Activated naive CD4-positive, alpha-beta T cell treated with anti-CD3 and anti-CD28 coated beads, Interleukin-2, amount 10 ng/mL, durations not matched to agents 7 days and 5 days (primary cell): ENCODE data around the gene KCNG3.

Experiments used
- CTCF ChIA-PET: fragments of 350-600 bp; sonication (Branson Sonifier 250); formaldehyde crosslinking; loops from one replicate; lab custom pipeline; 2021; ENCODE audit warnings: antibody characterized with exemption; lab: Charles Lee
- DNase-seq: peaks from one replicate; pipeline ENCODE4 v3.0.0-alpha.2; 2020
- H3K27ac Mint-ChIP-seq: one replicate; pipeline ENCODE4 v1.8.0; 2021; ENCODE audit warnings: mild to moderate bottlenecking, moderate library complexity, mixed read lengths
- H3K27me3 Mint-ChIP-seq: one replicate; pipeline ENCODE4 v1.8.0; 2021; ENCODE audit warnings: mild to moderate bottlenecking, mixed read lengths
- H3K36me3 Mint-ChIP-seq: one replicate; pipeline ENCODE4 v1.8.0; 2021; ENCODE audit warnings: mixed read lengths
- H3K4me1 Mint-ChIP-seq: one replicate; pipeline ENCODE4 v1.8.0; 2021; ENCODE audit warnings: mixed read lengths
- H3K4me3 Mint-ChIP-seq: one replicate; pipeline ENCODE4 v1.8.0; 2021; ENCODE audit warnings: mild to moderate bottlenecking, moderate library complexity, mixed read lengths
- H3K9me3 Mint-ChIP-seq: one replicate; pipeline ENCODE4 v1.8.0; 2021; ENCODE audit warnings: mixed read lengths

The KCNG3 gene, protein sequence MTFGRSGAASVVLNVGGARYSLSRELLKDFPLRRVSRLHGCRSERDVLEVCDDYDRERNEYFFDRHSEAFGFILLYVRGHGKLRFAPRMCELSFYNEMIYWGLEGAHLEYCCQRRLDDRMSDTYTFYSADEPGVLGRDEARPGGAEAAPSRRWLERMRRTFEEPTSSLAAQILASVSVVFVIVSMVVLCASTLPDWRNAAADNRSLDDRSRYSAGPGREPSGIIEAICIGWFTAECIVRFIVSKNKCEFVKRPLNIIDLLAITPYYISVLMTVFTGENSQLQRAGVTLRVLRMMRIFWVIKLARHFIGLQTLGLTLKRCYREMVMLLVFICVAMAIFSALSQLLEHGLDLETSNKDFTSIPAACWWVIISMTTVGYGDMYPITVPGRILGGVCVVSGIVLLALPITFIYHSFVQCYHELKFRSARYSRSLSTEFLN

DNA sequence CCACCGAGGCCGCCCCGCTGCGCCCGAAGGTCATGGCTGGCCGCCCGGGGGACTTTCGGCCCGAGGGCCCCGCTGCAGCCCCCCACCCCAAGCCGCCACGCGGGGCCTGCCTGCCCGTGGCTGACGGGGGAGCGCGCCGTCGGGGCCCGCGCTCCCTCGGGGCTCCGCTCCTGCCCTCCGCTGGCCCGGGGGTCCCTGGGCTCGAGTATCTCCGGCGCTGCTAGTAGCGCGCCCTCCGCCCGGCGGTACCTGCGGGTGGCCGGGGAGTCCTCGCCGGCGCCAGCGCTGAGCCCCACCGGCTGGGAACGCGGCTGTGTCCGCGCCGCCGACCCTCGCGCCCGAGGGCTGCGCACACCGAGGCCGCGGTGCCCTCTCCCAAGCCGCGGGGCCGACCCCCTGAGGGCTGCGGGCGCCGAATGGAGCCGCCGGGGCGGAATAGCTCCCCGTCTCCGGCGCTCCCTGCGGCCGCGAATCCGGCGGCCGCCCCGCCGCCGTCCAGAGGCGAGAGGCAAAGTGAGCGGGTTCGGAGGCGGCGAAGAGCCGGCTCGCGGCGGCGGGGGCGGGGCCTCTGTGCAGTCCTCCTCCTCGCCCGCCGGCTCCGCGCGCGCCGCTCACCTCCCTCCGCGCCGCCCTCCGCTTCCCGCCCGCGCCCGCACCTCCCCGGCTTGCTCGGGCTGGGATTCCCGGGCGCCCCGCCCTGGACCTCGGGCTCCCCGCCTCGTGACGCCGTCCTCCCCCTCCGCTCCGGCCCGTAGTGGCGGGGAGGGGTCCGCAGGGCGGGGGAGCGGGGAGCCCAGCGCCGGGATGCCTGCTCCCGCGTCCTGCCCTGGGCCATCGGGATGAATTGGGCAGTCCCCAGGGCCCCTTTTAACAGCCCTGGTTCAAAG lies at the start of gene KCNG3:
Gene KCNG3 (minus strand): TSS at position 515 of the 887 bp plus-strand sequence. CDS start 481 bp downstream, at position 34.
- H3K4me3 Mint-ChIP-seq = peak within 1 kb of the TSS; percentile 91
- peaks cover 48% of the 10 kb centered on the region for H3K27me3 Mint-ChIP-seq
- peaks cover 14% of the 10 kb centered on the region for H3K4me1 Mint-ChIP-seq
- H3K9me3 Mint-ChIP-seq = no peaks in the 10 kb centered on the region
- peak within 1 kb of the TSS; percentile 11 for H3K27ac Mint-ChIP-seq
- peak; percentile 76 for DNase-seq
- CTCF ChIA-PET = interaction anchor here (0.9 to 1.8 kb wide), 2 partner anchors 169 to 171 kb away, joined by 3 to 4 read pairs; no protein-coding TSS in a partner anchor
- no peaks in the 10 kb centered on the region for H3K36me3 Mint-ChIP-seq

DNA sequence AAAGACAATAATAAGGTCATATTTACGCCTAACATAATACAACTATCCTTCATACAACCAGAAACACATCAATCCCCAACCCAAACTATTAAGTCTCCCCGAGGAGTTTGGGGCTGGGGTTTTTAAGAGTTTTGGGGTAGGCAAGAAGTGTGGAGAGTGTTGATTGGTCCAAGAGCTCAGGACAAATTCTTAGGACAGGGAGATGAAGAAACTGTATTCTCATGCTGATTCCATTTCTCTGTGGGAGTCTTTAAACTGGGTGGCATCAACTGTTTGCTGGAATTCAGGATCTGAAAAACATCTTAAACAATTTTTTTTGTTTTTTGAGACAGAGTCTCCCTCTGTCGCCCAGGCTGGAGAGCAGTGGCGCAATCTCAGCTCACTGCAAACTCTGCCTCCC lies 49.1 kb upstream of the KCNG3 start:
- Mint-ChIP-seq H3K9me3 (peaks cover 3% of the 10 kb centered on the region), H3K27ac (no peak overlapping the region)
- no peak for DNase-seq

DNA sequence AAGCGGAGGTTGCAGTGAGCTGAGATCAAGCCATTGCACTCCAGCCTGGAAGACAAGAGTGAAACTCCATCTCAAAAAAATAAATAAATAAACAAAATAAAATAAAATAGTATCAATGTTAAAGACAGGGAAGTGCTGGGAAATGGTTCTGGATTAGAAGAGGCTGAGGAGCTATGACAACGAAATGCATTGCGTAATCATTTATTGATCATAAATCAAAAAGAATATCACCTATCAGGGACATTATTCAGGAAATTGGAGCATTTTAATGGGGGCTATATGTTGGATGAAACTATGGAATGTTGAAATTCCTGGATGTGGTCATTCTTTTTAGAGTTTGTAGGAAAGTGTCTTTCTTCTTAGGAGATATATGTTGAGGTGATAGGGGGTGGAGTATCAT lies 43.7 kb upstream of the KCNG3 start:
- H3K4me3 Mint-ChIP-seq = no peak overlapping the region
- no peaks in the 10 kb centered on the region for H3K27me3 Mint-ChIP-seq
- peak overlapping the region; percentile 55 for H3K27ac Mint-ChIP-seq
- H3K4me1 Mint-ChIP-seq = no peaks in the 10 kb centered on the region
- peaks cover 3% of the 10 kb centered on the region for H3K9me3 Mint-ChIP-seq
- no peaks in the 10 kb centered on the region for H3K36me3 Mint-ChIP-seq
- no peak for DNase-seq
- CTCF ChIA-PET = interaction anchor here (0.6 to 1.0 kb wide), 2 partner anchors 28 to 118 kb away, joined by 3 read pairs; no protein-coding TSS in a partner anchor

More for the DNA sequence above, 49.1 kb upstream of the KCNG3 start:
- CTCF ChIA-PET = no interaction called here
- Mint-ChIP-seq H3K4me3 (no peak overlapping the region), H3K4me1 (no peaks in the 10 kb centered on the region), H3K27me3 (no peaks in the 10 kb centered on the region), H3K36me3 (no peaks in the 10 kb centered on the region)

DNA sequence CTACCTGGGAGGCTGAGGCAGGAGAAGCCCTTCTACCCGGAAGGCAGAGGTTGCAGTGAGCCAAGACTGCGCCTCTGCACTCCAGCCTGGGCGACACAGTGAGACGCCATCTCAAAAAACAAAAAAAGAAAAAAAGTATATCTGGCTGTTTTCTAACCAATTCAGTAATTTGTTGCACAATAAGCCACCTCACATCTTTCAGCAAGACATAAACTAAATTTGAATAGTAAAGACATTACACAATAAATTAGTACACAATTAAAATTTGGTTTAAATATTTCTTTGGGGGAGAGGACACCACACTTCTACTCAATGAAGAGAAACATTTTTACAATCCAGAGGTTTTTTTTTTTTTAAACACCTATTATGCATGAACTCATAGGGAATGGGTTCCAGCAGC lies 38.6 kb upstream of the KCNG3 start:
- Mint-ChIP-seq H3K4me3 (no peak overlapping the region), H3K27me3 (no peaks in the 10 kb centered on the region), H3K9me3 (no peaks in the 10 kb centered on the region), H3K27ac (no peak overlapping the region), H3K36me3 (no peaks in the 10 kb centered on the region), H3K4me1 (no peaks in the 10 kb centered on the region)
- no peak for DNase-seq
- CTCF ChIA-PET = no interaction called here

DNA sequence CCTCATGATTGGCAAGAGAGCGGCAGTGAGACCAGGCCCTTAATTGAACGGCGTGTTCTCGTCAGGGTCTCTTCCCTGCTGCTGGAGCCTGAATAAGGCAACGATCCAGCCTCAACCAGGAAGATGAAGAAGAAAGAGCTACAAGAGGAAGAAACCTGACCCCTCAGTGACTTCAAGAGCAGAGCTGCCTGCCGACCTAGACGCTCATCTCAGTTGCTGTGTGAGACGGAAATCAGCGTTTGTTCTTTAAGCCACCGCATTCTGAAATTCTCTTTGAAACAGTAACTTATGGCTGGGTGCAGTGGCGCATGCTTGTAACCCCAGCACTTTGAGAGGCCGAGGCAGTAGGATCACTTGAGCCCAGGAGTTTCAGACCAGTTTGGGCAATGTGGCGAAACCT lies 29.6 kb upstream of the KCNG3 start:
- CTCF ChIA-PET = no interaction called here
- Mint-ChIP-seq H3K27me3 (peaks cover 6% of the 10 kb centered on the region), H3K27ac (no peak overlapping the region)

DNA sequence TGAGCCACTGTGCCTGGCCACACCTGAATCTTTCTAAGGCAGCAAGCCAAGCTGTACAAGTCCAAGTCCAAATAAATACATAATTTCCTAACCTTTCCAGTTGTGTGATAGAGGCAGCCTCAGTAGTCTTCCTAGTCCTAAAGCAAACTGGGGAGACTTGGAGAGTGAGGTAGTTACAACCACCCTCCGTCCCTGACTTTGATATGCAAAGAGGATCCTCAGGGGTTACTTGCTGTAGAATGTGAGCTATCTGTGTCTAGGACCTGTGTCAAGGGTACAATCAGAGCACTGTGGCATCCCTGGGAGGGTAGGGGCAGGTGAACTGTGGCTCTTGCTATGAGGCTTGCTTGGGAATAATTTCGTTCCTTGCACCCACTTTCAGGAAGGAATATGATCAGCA lies 28.3 kb upstream of the KCNG3 start:
- no peak for DNase-seq
- H3K27me3 Mint-ChIP-seq = peaks cover 6% of the 10 kb centered on the region
- H3K27ac Mint-ChIP-seq = no peak overlapping the region
- no peaks in the 10 kb centered on the region for H3K36me3 Mint-ChIP-seq
- H3K4me1 Mint-ChIP-seq = peaks cover 12% of the 10 kb centered on the region
- CTCF ChIA-PET = no interaction called here
- H3K9me3 Mint-ChIP-seq = no peaks in the 10 kb centered on the region
- no peak overlapping the region for H3K4me3 Mint-ChIP-seq

More for the DNA sequence above, 29.6 kb upstream of the KCNG3 start:
- DNase-seq = peak; percentile 25
- Mint-ChIP-seq H3K4me1 (peaks cover 12% of the 10 kb centered on the region), H3K36me3 (no peaks in the 10 kb centered on the region), H3K9me3 (no peaks in the 10 kb centered on the region), H3K4me3 (no peak overlapping the region)

DNA sequence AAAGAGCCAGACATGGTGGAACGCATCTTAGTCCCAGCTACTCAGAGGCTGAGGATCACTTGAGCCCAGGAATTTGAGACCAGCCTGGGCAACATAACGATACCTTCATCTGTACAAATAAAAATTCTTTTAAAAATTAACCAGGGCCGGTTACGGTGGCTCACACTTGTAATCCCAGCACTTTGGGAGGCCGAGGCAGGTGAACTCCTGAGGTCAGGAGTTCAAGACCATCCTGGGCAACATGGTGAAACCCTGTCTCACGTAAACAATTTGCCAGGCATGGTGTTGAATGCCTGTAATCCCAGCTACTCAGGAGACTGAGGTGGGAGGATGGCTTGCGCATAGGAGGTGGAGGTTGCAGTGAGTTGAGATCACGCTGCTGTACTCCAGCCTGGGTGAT lies 25.8 kb upstream of the KCNG3 start:
- CTCF ChIA-PET = no interaction called here
- Mint-ChIP-seq H3K4me1 (peaks cover 12% of the 10 kb centered on the region), H3K9me3 (no peaks in the 10 kb centered on the region), H3K4me3 (no peak overlapping the region), H3K36me3 (no peaks in the 10 kb centered on the region), H3K27ac (no peak overlapping the region), H3K27me3 (peaks cover 6% of the 10 kb centered on the region)
- DNase-seq = no peak

DNA sequence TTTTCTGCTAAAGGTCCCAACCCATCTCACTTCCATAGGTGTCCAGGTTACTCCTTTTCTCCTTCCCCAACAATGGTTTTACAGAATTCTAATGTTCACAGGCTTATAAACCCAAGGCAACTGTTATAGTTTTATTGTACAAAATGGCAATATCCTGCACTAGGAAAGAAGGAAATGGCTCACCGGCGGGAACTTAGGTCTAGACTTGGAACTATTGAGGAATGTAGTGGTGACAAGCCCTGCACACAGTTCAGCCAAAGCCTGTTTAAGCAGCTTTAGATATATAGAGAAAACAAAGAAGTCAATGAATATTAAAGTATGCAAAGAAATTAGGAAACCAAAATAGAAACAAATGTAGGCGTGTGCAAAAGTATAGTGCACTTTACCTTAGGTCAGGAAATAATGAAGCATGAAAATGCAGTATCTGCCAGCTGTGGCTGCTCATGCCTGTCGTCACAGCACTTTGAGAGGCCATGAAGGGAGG lies 22.7 kb upstream of the KCNG3 start:
- Mint-ChIP-seq H3K36me3 (no peaks in the 10 kb centered on the region), H3K27ac (no peak overlapping the region), H3K27me3 (no peaks in the 10 kb centered on the region), H3K4me1 (no peaks in the 10 kb centered on the region), H3K4me3 (no peak overlapping the region), H3K9me3 (no peaks in the 10 kb centered on the region)
- CTCF ChIA-PET = interaction anchor here (0.9 to 5.1 kb wide), 3 partner anchors 12 to 147 kb away, joined by 3 to 30 read pairs (median 3); no protein-coding TSS in a partner anchor
- no peak for DNase-seq

DNA sequence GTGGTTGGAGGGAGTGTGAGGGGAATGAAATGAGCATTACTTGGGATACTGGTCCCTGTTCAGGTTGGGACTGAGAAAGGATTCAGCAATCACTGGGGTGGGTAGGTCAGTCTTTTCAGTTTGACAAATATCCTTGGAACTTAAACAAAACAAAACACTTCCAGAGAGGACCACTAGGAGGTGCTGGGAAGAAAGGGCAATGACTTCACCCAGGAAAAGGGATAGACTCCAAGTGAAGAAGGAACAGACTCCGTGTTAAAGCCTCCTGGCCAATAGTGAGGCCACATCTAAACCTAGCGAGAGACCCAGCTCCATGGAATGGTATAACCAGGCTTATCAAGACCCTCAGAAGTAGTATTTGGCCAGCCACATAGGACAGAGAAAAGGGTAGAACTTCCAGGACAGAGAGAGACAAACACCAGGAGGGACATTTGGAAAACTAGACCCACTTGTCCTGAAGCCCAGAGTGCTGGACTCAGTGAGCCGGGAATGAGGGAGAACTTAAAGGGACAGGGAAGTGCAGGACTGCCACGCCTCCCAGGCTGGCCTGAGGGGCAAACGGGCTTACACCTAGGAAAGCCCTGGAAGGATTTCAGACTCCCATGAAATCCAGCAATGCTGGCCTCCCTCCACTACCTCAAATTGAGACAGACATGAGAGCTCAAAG lies 19.6 kb upstream of the KCNG3 start:
- peak; percentile 24 for DNase-seq
- Mint-ChIP-seq H3K4me3 (no peak overlapping the region), H3K27me3 (no peaks in the 10 kb centered on the region), H3K36me3 (no peaks in the 10 kb centered on the region), H3K4me1 (peaks cover 8% of the 10 kb centered on the region), H3K27ac (no peak overlapping the region), H3K9me3 (no peaks in the 10 kb centered on the region)
- CTCF ChIA-PET = interaction anchor here (0.6 to 5.1 kb wide), 4 partner anchors 148 to 415 kb away, joined by 3 to 30 read pairs (median 4); no protein-coding TSS in a partner anchor

DNA sequence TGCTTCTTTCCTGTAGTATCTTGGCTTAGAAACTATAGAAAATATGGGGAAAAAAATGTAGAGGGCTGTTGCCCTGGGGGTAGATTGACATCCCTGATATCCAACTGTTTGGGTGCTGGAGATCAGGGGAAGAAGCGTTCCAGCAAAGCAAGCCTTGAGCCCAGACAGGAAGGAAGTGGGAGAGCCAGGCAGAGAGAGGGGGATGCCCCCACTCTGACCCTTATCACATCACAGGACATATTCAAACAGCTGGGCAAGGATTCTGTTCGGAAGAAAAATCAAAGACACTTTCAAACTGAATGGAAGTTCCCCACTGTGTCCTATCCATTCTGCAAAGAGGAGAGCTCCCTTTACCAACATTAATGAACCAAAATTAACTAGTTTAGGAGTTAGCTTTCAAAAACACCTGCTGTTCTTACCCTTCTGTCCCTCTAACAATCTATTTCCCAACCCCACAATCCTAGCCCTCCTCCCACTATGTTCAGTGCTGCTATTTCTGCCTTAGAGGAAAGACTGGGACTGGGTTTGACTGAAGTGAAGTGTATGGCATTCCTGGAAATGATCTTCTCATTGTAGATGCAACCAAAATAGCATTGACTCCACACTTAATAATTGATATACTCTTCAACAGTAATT lies 16.9 kb upstream of the KCNG3 start:
- CTCF ChIA-PET = no interaction called here
- Mint-ChIP-seq H3K27me3 (no peaks in the 10 kb centered on the region), H3K36me3 (no peaks in the 10 kb centered on the region), H3K4me1 (peaks cover 8% of the 10 kb centered on the region), H3K4me3 (no peak overlapping the region), H3K9me3 (no peaks in the 10 kb centered on the region), H3K27ac (no peak overlapping the region)
- no peak for DNase-seq

DNA sequence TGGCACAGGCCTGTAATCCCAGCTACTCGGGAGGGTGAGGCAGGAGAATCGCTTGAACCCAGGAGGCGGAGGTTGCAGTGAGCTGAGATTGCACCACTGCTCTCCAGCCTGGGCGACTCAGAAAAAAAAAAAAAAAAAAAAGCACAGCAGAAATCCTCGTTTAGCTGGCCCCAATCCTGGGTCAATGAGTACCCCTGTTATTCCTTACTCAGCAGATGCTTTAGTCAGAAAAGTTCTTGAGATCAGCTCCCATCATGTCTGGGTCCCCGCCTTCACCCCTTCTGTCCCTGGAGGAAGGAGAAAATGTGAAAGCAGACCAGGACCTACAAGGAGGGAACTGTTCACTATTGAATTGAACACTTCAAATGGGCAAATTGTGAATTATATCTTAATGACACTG lies 16.4 kb upstream of the KCNG3 start:
- Mint-ChIP-seq H3K9me3 (no peaks in the 10 kb centered on the region), H3K27me3 (no peaks in the 10 kb centered on the region), H3K4me3 (no peak overlapping the region), H3K36me3 (no peaks in the 10 kb centered on the region), H3K27ac (no peak overlapping the region), H3K4me1 (peaks cover 8% of the 10 kb centered on the region)
- CTCF ChIA-PET = interaction anchor here (0.6 kb wide), 1 partner anchor 28 kb away, joined by 3 read pairs; no protein-coding TSS in a partner anchor
- no peak for DNase-seq

DNA sequence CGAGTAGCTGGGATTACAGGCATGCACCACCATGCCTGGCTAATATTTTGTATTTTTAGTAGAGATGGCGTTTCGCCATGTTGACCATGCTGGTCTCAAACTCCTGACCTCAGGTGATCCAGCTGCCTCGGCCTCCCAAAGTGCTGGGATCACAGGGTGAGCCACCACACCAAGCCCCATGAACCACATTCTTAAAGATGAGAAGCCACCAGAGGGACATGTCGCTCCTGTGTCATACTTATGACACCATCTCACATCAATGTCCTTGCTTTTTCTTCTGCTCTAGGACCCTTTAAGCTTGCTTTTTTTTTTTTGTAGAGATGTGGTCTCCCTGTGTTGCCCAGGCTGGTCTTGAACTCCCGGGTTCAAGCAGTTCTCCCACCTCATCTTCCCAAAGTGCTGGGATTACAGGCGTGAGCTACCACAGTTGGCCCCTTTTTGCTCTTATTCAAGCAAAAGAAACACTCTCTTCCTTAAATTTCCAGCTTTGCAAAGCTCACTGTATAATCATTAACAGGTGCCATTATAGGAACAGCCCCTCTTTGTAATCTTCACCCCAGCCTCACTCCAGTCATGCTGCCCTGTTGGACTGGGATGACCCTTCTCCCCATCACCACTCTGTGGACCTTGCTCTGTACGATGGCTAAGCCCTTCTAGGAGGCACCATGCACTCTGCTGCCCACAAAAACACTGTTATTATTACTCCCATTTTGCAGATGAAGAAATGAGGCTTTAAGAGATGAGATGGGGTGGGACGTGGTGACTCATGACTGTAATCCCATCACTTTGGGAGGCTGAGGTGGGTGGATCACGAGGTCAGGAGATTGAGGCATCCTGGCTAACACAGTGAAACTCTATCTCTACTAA lies 10.8 kb upstream of the KCNG3 start:
- Mint-ChIP-seq H3K9me3 (no peaks in the 10 kb centered on the region), H3K27me3 (peaks cover 5% of the 10 kb centered on the region), H3K4me3 (no peak overlapping the region), H3K36me3 (no peaks in the 10 kb centered on the region), H3K4me1 (no peaks in the 10 kb centered on the region), H3K27ac (no peak overlapping the region)
- CTCF ChIA-PET = no interaction called here
- no peak for DNase-seq

DNA sequence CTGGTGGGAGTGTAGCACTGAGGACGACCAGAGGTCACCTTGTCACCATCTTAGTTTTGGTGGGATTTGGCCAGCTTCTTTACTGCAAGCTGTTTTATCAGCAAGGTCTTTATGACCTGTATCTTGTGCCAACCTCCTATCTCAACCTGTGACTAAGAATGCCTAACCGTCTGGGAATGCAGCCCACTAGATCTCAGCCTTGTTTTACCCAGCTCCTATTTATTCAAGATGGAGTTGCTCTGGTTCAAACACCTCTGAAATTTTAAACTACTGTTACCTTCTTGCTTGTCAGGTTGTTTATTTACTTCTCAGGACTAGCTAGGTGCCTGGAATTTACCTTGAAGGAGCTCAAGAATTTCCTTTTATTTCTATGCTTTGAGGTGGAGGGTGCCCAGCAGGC lies 9.5 kb upstream of the KCNG3 start:
- no peak for DNase-seq
- Mint-ChIP-seq H3K36me3 (no peaks in the 10 kb centered on the region), H3K27me3 (peaks cover 5% of the 10 kb centered on the region), H3K9me3 (no peaks in the 10 kb centered on the region), H3K4me3 (no peak overlapping the region), H3K27ac (no peak overlapping the region), H3K4me1 (no peaks in the 10 kb centered on the region)
- CTCF ChIA-PET = no interaction called here
